Activated T-cell treated with anti-CD3 and anti-CD28 coated beads, Interleukin-2, amount 50 U/mL, for 72 hours (primary cell): ENCODE results near the gene RRP1. TPM values are rescaled to one million over a fixed set of nuclear protein-coding genes. Genes with fewer than 3 reads are reported as not detected.

ENCODE experiments used
- total RNA-seq, 2 donors: library from RNA; stranded (reverse); gene quantifications; one replicate each; pipeline ENCODE4 v1.2.3, GENCODE V29; 2022

RRP1 gene
- total RNA-seq, 2 donors from 2014 or later, result 30.3 to 41.9 TPM

Other genes starting within 250 kb of the RRP1 start
- gene HSF2BP, start 130.1 kb upstream of the RRP1 start, total RNA-seq, result 1 to 10 TPM; 1.3 to 1.9 TPM
- 10 to 100 TPM; 52.6 to 62.0 TPM for gene RRP1B, start 130.0 kb upstream of the RRP1 start, total RNA-seq
- 10 to 100 TPM; 87.9 to 99.5 TPM for gene PDXK, start 70.4 kb upstream of the RRP1 start, total RNA-seq
- gene CSTB, start 13.3 kb upstream of the RRP1 start, total RNA-seq, result 10 to 100 TPM; 30.7 to 32.3 TPM
- gene AGPAT3, start 75.6 kb downstream of the RRP1 start, total RNA-seq, result 10 to 100 TPM; 86.1 to 87.1 TPM
- gene TRAPPC10, start 222.7 kb downstream of the RRP1 start, total RNA-seq, result 10 to 100 TPM; 53.5 to 72.6 TPM